Transverse colon (tissue), 4 donors: ENCODE results near the gene RTTN. TPM values are rescaled to one million over a fixed set of nuclear protein-coding genes. Genes with fewer than 3 reads are reported as not detected.

Experiments
- DNase-seq: peaks from one replicate; pipeline ENCODE4 v3.0.0-alpha.2; 2019
- H3K27ac ChIP-seq, 4 donors: fragments of 200-600 bp; sonication (generic); 2 replicates each; pipeline ENCODE4 v1.5.1; 2016 to 2018; ENCODE audit warnings: inconsistent platforms in 4 of 4
- H3K27me3 ChIP-seq: fragments of 200-600 bp; sonication (generic); 2 replicates; pipeline ENCODE4 v1.5.1; 2017; ENCODE audit warnings: inconsistent platforms
- H3K36me3 ChIP-seq, 4 donors: fragments of 200-600 bp; sonication (generic); 2 replicates each; pipeline ENCODE4 v1.5.1; 2017 to 2019; ENCODE audit warnings: inconsistent platforms in 4 of 4
- H3K4me1 ChIP-seq, 4 donors: fragments of 200-600 bp; sonication (generic); 2 replicates each; pipeline ENCODE4 v1.5.1; 2017 to 2020; ENCODE audit warnings: inconsistent platforms in 4 of 4
- H3K4me3 ChIP-seq, 4 donors: fragments of 200-600 bp; sonication (generic); 1 replicate in 1 of 4; 2 replicates in 3 of 4; pipeline versions ENCODE4 v1.5.1 to v1.6.1; 2017 to 2019; ENCODE audit warnings: inconsistent platforms in 4 of 4
- H3K9me3 ChIP-seq, 2 donors: fragments of 200-600 bp; sonication (generic); 2 replicates each; pipeline ENCODE4 v1.5.1; 2017 to 2019; ENCODE audit warnings: inconsistent platforms in 2 of 2
- EP300 ChIP-seq: sonication (generic); formaldehyde crosslinking; IDR thresholded peaks from one replicate; pipeline ENCODE4 v1.6.1; 2017; ENCODE audit warnings: antibody characterized with exemption, low read depth
- POLR2A ChIP-seq: fragments of 450-650 bp; IDR thresholded peaks from one replicate; pipeline ENCODE4 v1.6.1; 2016; ENCODE audit warnings: antibody characterized with exemption, mild to moderate bottlenecking, moderate library complexity
- POLR2AphosphoS5 ChIP-seq, 3 donors: sonication (generic); formaldehyde crosslinking; IDR thresholded peaks; one replicate each; pipeline ENCODE4 v1.6.1; 2016; ENCODE audit warnings: antibody characterized with exemption in 3 of 3
- WGBS, 2 donors: methylation state at CpG; one replicate each; pipeline ENCODE4 v1.1.5; 2018; ENCODE audit warnings: low coverage in 1 of 2; 5-methylcytosine and 5-hydroxymethylcytosine counted together
- in situ Hi-C, 4 donors: fragments of 200-750 bp; cut with MboI; loops; one replicate each; pipeline versions ENCODE4 v1.15.0 to v1.15.1; 2017; ENCODE audit warnings: low sequenced_read_pairs in 3 of 4, low pct_ligation_motif_present in 1 of 4, low pct_unique_long_range_greater_than_20kb in 1 of 4
- intact Hi-C: fragments of 100-400 bp; cut with DNase I; formaldehyde crosslinking; loops from one replicate; pipeline ENCODE4 v1.15.1; 2023; ENCODE audit warnings: low total_unique reads
- total RNA-seq, 4 donors: library from RNA; depleted of rRNA; stranded (reverse); fragments of >200 nt; gene quantifications; one replicate each; pipeline ENCODE4 v1.1.0, GENCODE V29; 2016
- TF ChIP-seq, protein P1 (sequence below), 5 experiments: fragments of 200-600 bp in 3 of 5; fragments of 450-650 bp in 2 of 5; sonication (generic) in 3 of 5; IDR thresholded peaks; 1 replicate in 2 of 5; 2 replicates in 3 of 5; pipeline ENCODE4 v1.5.1; 2016 to 2017; ENCODE audit warnings: antibody characterized with exemption in 5 of 5, inconsistent platforms in 3 of 5, mild to moderate bottlenecking in 2 of 5, moderate library complexity in 1 of 5

The RTTN gene
- total RNA-seq, 4 donors from 2014 or later: 9.7 to 18.7 (median 13.1) TPM

DNA sequence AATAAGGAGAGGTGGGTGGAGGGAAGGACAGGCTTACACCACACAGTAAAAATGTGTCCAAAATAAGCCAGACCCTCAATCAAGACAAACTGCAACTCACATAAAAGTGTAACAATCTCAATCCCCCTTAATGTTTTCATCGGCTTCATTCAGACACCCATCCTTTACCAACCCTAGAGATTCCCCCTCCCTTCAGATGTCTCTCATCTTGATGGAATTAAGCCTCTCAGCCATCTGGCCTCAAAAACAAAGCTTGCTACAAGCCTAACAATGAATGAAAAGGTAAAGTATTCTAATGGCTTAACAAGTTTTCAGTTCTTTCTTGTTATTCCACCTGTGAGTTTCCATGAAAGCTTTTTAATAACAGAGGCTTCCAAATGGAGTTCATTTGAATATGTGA, 5.2 kb downstream of the RTTN start:
- intact Hi-C loops: loop anchor here (10.0 kb wide), 1 partner anchor 85 kb away; the partner anchor contains the start of gene SOCS6
- 0 to 45% methylated on average over 1 of the region's 1 CpG for WGBS, 2 donors
- Histone ChIP-seq H3K4me3 (no peak overlapping the region), H3K36me3 (peaks cover 0 to 12% (median 3%) of the 10 kb centered on the region in 4 donors), H3K27ac (no peak overlapping the region), H3K9me3 (no peaks in the 10 kb centered on the region), H3K27me3 (no peaks in the 10 kb centered on the region), H3K4me1 (peaks cover 6 to 8% (median 6%) of the 10 kb centered on the region in 4 donors)
- in situ Hi-C loops: loop anchor here in 1 of 4 donors (25.0 kb wide), 1 partner anchor 137 kb away; no protein-coding TSS in a partner anchor
- DNase-seq: no peak
- TF ChIP-seq EP300 (no peak), POLR2AphosphoS5 (IDR thresholded peaks at IDR 0.05) (no peak), POLR2A (no peak)
- TF ChIP-seq, protein P1, sequence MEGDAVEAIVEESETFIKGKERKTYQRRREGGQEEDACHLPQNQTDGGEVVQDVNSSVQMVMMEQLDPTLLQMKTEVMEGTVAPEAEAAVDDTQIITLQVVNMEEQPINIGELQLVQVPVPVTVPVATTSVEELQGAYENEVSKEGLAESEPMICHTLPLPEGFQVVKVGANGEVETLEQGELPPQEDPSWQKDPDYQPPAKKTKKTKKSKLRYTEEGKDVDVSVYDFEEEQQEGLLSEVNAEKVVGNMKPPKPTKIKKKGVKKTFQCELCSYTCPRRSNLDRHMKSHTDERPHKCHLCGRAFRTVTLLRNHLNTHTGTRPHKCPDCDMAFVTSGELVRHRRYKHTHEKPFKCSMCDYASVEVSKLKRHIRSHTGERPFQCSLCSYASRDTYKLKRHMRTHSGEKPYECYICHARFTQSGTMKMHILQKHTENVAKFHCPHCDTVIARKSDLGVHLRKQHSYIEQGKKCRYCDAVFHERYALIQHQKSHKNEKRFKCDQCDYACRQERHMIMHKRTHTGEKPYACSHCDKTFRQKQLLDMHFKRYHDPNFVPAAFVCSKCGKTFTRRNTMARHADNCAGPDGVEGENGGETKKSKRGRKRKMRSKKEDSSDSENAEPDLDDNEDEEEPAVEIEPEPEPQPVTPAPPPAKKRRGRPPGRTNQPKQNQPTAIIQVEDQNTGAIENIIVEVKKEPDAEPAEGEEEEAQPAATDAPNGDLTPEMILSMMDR (IDR thresholded peaks at IDR 0.05): no peak

DNA sequence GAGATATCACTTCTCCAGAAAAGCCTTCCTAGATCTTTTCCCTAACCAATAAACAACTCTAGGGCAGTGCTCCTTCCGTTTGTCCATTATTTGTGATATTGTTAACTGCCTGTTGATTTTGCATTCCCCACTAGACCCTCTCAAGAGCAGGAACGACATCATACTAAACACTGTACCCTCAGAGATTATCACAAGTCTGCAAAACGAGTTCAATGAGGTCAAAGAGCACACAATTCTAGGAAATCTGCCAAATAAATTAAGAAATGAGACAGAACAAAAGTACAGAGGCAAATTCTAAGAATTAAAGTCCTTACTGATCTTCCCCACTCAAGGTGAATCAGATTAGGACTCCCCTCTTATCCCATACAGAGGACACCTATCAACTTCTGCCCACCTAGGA, 7.6 kb downstream of the RTTN start:
- Histone ChIP-seq H3K36me3 (peaks cover 0 to 28% (median 8%) of the 10 kb centered on the region in 4 donors), H3K4me3 (no peak overlapping the region), H3K27ac (no peak overlapping the region), H3K27me3 (no peaks in the 10 kb centered on the region), H3K9me3 (no peaks in the 10 kb centered on the region), H3K4me1 (no peaks in the 10 kb centered on the region)
- DNase-seq: no peak
- TF ChIP-seq EP300 (no peak), POLR2A (no peak), POLR2AphosphoS5 (IDR thresholded peaks at IDR 0.05) (no peak)
- TF ChIP-seq, protein P1 (IDR thresholded peaks at IDR 0.05): no peak
- WGBS, 2 donors: 45% methylated on average over 3 of the region's 3 CpGs
- intact Hi-C loops (loop anchor here (5.0 kb wide), 1 partner anchor 234 kb away; no protein-coding TSS in a partner anchor), in situ Hi-C loops (loop anchor here (5.0 kb wide), 3 partner anchors 234 to 249 kb away; no protein-coding TSS in a partner anchor)

DNA sequence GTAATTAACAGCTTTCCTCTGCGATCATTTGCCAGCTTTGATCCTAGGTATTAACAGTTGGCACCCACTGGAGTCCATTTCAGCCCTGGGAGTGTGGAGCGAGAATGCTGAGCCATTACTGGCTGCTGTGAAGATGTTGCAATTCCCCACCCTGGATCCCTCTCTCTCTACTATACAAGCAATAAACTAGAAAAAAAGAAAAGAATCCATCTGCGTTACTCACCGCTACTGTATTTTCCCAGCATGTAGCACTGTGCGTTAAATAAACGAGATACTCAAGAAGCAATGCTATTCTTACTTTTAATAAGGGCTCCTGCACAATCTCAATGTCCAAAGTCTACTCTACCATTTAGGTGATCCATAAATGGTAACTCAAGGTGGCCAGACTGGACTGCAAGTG, 8.5 kb downstream of the RTTN start:
- Histone ChIP-seq H3K4me1 (no peaks in the 10 kb centered on the region), H3K4me3 (no peak overlapping the region), H3K9me3 (no peaks in the 10 kb centered on the region), H3K27me3 (no peaks in the 10 kb centered on the region), H3K27ac (no peak overlapping the region), H3K36me3 (peaks cover 0 to 29% (median 8%) of the 10 kb centered on the region in 4 donors)
- in situ Hi-C loops: loop anchor here (5.0 kb wide), 3 partner anchors 235 to 250 kb away; no protein-coding TSS in a partner anchor
- intact Hi-C loops: loop anchor here (5.0 kb wide), 1 partner anchor 235 kb away; no protein-coding TSS in a partner anchor
- TF ChIP-seq POLR2A (no peak), POLR2AphosphoS5 (IDR thresholded peaks at IDR 0.05) (peak; percentile 8 to 44 (median 34))
- DNase-seq: no peak
- whole genome bisulfite sequencing, 2 donors: 82 to 85% methylated on average over 4 to 6 of the region's 6 CpGs

DNA sequence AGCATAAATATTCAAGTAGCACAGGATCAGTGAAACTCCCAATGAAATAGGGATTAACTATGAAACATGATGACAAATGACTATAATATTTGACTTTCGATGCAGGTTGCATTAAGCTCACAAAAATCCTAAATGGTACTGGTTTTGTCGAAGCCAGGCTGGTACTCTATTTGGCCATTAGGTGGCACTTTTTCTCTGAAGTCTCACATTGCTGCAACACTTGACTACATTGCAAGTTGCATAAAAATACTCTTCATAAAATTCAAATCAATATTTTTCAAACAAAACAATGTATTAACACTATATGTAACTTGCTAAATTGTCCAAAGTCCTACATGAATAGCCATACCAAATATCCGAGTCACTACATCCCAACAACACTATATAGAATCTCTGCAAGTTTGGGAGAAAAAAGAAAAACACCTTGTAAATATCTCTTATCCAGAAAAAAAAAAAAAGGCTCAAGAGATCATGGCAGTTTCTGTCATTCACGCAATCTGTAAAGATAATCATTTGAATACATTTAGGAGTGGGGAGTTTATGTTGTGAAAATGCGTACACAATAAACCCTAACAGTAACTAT, 9.5 kb downstream of the RTTN start:
- peaks cover 0 to 29% (median 8%) of the 10 kb centered on the region in 4 donors for H3K36me3 ChIP-seq
- in situ Hi-C loops: loop anchor here (5.0 kb wide), 3 partner anchors 236 to 251 kb away; no protein-coding TSS in a partner anchor
- WGBS, 2 donors: 61 to 64% methylated on average over 5 of the region's 5 CpGs
- no peaks in the 10 kb centered on the region for H3K27me3 ChIP-seq
- H3K4me3 ChIP-seq: no peak overlapping the region
- DNase-seq: peak; percentile 9
- no peak for TF ChIP-seq EP300
- TF ChIP-seq POLR2AphosphoS5 (IDR thresholded peaks at IDR 0.05): no peak
- no peak for TF ChIP-seq POLR2A
- TF ChIP-seq, protein P1 (IDR thresholded peaks at IDR 0.05): peak; percentile 75 to 79 (median 77)
- no peaks in the 10 kb centered on the region for H3K9me3 ChIP-seq
- intact Hi-C loops: loop anchor here (5.0 kb wide), 1 partner anchor 236 kb away; no protein-coding TSS in a partner anchor
- no peak overlapping the region for H3K27ac ChIP-seq
- no peaks in the 10 kb centered on the region for H3K4me1 ChIP-seq
